Prostate gland (tissue), 2 donors: ENCODE results near the gene CNIH1. TPM values are rescaled to one million over a fixed set of nuclear protein-coding genes. Genes with fewer than 3 reads are reported as not detected.
"Not testable (repeated sequence)": the region's sequence is repeated elsewhere in the genome, so short reads cannot be mapped to it uniquely, and the experiment has no call there.

Experiments
- DNase-seq: peaks from one replicate; pipeline ENCODE4 v3.0.0-alpha.2; 2019; ENCODE audit warnings: low spot score
- H3K27ac ChIP-seq, 2 donors: fragments of 200-600 bp; sonication (generic); 2 replicates each; pipeline ENCODE4 v1.5.1; 2017 to 2019
- H3K27me3 ChIP-seq: fragments of 200-600 bp; sonication (generic); replicated peaks from 2 replicates; pipeline ENCODE4 v1.5.1; 2019; ENCODE audit not compliant: insufficient read depth
- H3K36me3 ChIP-seq, 2 donors: fragments of 200-600 bp; sonication (generic); 1 replicate in 1 of 2; 2 replicates in 1 of 2; pipeline versions ENCODE4 v1.5.1 to v1.8.1; 2017 to 2019
- H3K4me1 ChIP-seq: fragments of 200-600 bp; sonication (generic); replicated peaks from 2 replicates; pipeline ENCODE4 v1.5.1; 2019
- H3K4me3 ChIP-seq, 2 donors: fragments of 200-600 bp; sonication (generic); 2 replicates each; pipeline ENCODE4 v1.5.1; 2017 to 2019
- H3K9me3 ChIP-seq: fragments of 200-600 bp; sonication (generic); 2 replicates; pipeline ENCODE4 v1.5.1; 2017
- POLR2A ChIP-seq: fragments of 450-650 bp; IDR thresholded peaks from one replicate; pipeline ENCODE4 v1.6.1; 2016; ENCODE audit warnings: antibody characterized with exemption, mild to moderate bottlenecking
- POLR2AphosphoS5 ChIP-seq: sonication (generic); formaldehyde crosslinking; IDR thresholded peaks from one replicate; pipeline ENCODE4 v1.6.1; 2017; ENCODE audit warnings: antibody characterized with exemption
- WGBS: methylation state at CpG from one replicate; pipeline ENCODE4 v1.1.5; 2018; 5-methylcytosine and 5-hydroxymethylcytosine counted together
- intact Hi-C: fragments of 100-400 bp; cut with DNase I; formaldehyde crosslinking; loops from one replicate; pipeline ENCODE4 v1.14.2; 2022
- total RNA-seq, 2 donors: library from RNA; depleted of rRNA; stranded (reverse); fragments of >200 nt; gene quantifications; one replicate each; pipeline ENCODE4 v1.1.0, GENCODE V29; 2016
- TF ChIP-seq, protein P1 (sequence below), 4 experiments: fragments of 200-600 bp in 2 of 4; fragments of 450-650 bp in 2 of 4; sonication (generic) in 2 of 4; IDR thresholded peaks; 1 replicate in 3 of 4; 2 replicates in 1 of 4; pipeline ENCODE4 v1.5.1; 2016 to 2019; ENCODE audit warnings: antibody characterized with exemption in 4 of 4, mild to moderate bottlenecking in 2 of 4, moderate library complexity in 2 of 4

The CNIH1 gene
- total RNA-seq, 2 donors from 2014 or later, result 113 to 193 TPM

DNA sequence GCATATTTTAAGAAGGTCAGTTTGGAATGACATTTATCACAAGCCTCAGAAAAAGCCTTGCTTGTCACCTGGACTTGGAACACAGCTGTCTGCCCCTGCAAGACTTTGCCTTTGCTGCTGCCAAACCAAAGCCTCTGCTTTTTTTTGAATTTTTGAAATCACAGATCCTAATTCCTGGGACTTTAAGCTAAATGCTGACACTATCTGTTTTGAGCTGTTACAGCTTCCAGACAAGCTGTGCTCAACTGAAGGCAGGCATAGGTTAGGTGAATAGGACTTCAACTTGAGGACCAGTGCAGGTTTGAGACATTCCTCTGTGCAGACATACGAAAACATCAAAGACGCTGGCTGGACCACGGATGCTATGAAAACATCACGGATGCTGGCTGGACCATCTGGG is 55.6 kb downstream of the CNIH1 start:
- DNase-seq, result no peak
- Histone ChIP-seq H3K27me3 (no peaks in the 10 kb centered on the region), H3K27ac (no peak overlapping the region), H3K4me1 (no peaks in the 10 kb centered on the region), H3K36me3 (no peaks in the 10 kb centered on the region), H3K9me3 (no peaks in the 10 kb centered on the region), H3K4me3 (no peak overlapping the region)
- 81% methylated on average over 4 of the region's 4 CpGs for WGBS
- TF ChIP-seq POLR2AphosphoS5 (no peak), POLR2A (no peak)
- TF ChIP-seq, protein P1, sequence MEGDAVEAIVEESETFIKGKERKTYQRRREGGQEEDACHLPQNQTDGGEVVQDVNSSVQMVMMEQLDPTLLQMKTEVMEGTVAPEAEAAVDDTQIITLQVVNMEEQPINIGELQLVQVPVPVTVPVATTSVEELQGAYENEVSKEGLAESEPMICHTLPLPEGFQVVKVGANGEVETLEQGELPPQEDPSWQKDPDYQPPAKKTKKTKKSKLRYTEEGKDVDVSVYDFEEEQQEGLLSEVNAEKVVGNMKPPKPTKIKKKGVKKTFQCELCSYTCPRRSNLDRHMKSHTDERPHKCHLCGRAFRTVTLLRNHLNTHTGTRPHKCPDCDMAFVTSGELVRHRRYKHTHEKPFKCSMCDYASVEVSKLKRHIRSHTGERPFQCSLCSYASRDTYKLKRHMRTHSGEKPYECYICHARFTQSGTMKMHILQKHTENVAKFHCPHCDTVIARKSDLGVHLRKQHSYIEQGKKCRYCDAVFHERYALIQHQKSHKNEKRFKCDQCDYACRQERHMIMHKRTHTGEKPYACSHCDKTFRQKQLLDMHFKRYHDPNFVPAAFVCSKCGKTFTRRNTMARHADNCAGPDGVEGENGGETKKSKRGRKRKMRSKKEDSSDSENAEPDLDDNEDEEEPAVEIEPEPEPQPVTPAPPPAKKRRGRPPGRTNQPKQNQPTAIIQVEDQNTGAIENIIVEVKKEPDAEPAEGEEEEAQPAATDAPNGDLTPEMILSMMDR (IDR thresholded peaks at IDR 0.05), result no peak
- intact Hi-C loops, result no loop called here

DNA sequence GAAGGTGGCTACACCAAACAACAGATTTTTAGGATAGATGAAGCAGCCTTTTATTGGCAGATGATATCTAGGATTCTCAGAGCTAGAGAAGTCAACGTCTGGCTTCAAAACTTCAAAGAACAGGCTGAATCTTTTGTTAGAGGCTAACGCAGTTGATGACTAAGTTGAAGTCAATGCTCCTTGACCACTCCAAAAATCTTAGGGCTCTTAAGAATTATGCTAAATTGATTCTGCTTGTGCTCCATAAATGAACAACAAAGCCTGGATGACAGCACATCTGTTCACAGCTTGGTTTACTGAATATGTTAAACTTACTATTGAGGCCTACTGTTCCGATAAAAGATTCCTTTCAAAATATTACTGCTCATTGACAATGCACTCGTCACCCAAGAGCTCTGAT is 57.3 kb downstream of the CNIH1 start:
- H3K36me3 ChIP-seq, result no peaks in the 10 kb centered on the region
- intact Hi-C loops, result no loop called here
- H3K4me1 ChIP-seq, result no peaks in the 10 kb centered on the region
- no peaks in the 10 kb centered on the region for H3K27me3 ChIP-seq
- WGBS, result 88% methylated on average over 4 of the region's 4 CpGs
- TF ChIP-seq POLR2A (no peak), POLR2AphosphoS5 (no peak)
- TF ChIP-seq, protein P1 (IDR thresholded peaks at IDR 0.05), result no peak
- H3K27ac ChIP-seq, result no peak overlapping the region
- H3K9me3 ChIP-seq, result no peaks in the 10 kb centered on the region
- H3K4me3 ChIP-seq, result no peak overlapping the region
- DNase-seq, result no peak

DNA sequence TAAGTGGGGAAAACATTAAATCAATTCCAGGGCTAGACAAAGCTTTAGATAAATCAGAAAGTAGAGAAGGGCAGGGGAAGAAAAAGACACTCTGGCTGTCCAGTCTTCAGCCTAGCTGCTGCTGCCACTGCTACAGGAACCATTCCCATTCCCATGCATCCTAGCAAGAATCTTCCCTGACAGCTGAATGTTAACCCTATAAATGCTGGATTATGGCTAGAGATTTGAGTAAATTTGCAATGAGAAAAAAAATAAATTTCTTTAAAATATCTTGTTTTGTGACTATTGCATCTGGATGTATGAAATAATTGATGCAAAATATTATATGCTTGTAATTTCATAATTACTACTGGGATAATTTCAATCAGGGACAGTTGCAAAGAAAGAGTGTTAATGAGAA is 59.4 kb downstream of the CNIH1 start:
- intact Hi-C loops, result no loop called here
- TF ChIP-seq POLR2A, result no peak
- TF ChIP-seq POLR2AphosphoS5, result no peak
- TF ChIP-seq, protein P1 (IDR thresholded peaks at IDR 0.05), result no peak
- Histone ChIP-seq H3K4me1 (no peaks in the 10 kb centered on the region), H3K27ac (no peak overlapping the region), H3K4me3 (no peak overlapping the region), H3K9me3 (no peaks in the 10 kb centered on the region), H3K36me3 (no peaks in the 10 kb centered on the region), H3K27me3 (no peaks in the 10 kb centered on the region)
- DNase-seq, result no peak

DNA sequence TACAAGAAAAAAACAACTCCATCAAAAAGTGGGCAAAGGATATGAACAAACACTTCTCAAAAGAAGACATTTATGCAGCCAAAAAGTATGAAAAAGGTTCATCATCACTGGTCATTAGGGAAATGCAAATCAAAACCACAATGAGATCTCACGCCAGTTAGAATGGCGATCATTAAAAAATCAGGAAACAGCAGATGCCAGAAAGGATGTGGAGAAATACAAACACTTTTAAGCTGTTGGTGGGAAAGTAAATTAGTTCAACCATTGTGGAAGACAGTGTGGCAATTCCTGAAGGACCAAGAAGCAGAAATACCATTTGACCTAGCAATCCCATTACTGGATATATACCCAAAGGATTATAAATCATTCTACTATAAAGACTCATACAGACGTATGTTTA is 60.6 kb downstream of the CNIH1 start:
- H3K4me3 ChIP-seq, H3K27ac ChIP-seq, H3K9me3 ChIP-seq, intact Hi-C loops, H3K4me1 ChIP-seq, DNase-seq, H3K36me3 ChIP-seq, H3K27me3 ChIP-seq: not testable (repeated sequence)
- WGBS, result 60% methylated on average over 3 of the region's 3 CpGs

DNA sequence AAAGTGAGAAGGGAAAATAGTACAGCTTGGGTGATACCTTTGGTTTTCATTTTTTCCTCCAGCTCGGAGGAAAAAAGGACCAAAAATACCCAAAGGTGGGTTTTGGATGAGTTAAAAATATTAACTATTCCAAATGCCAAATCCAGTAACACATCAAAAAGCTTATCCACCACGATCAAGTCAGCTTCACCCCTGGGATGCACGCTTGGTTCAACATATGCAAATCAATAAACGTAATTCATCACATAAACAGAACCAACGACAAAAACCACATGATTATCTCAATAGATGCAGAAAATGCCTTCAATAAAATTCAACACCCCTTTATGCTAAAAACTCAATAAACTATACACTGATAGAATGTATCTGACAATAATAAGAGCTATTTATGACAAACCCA is 62.3 kb downstream of the CNIH1 start:
- H3K36me3 ChIP-seq, H3K9me3 ChIP-seq, H3K27me3 ChIP-seq, intact Hi-C loops, DNase-seq, H3K4me1 ChIP-seq, H3K27ac ChIP-seq, H3K4me3 ChIP-seq: not testable (repeated sequence)
- 73% methylated on average over 5 of the region's 5 CpGs for WGBS

DNA sequence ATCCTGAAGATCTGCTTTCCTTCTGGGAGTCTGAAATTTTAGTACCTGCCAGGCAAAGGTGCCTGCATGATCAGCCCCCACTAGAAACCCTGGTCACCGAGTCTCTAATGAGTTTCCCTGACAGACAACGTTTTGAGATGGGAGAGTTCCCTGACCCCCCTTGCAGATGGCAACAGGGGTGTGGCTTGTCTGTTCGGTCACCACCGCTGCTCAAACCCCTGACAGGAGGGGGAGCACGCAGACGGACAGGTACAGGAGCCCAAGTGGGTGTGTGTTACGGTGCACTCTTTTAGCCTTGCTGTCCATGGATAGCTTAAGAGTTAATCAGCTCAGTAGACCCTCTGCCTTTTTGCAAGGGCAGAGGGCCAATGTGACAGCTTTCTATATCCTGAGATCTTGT is 63.7 kb downstream of the CNIH1 start:
- no peak for TF ChIP-seq POLR2AphosphoS5
- no peak for TF ChIP-seq POLR2A
- TF ChIP-seq, protein P1 (IDR thresholded peaks at IDR 0.05), result no peak
- Histone ChIP-seq H3K27ac (no peak overlapping the region), H3K9me3 (no peaks in the 10 kb centered on the region), H3K36me3 (no peaks in the 10 kb centered on the region), H3K4me1 (no peaks in the 10 kb centered on the region), H3K4me3 (no peak overlapping the region), H3K27me3 (no peaks in the 10 kb centered on the region)
- intact Hi-C loops, result no loop called here
- 36% methylated on average over 7 of the region's 7 CpGs for WGBS
- no peak for DNase-seq
